H9 (cell line): ENCODE results near the gene AFAP1. TPM values are rescaled to one million over a fixed set of nuclear protein-coding genes. Genes with fewer than 3 reads are reported as not detected.

Source experiments
- DNase-seq: peaks from one replicate; pipeline ENCODE4 v3.0.0-alpha.2; 2017
- H2AFZ ChIP-seq: one replicate; pipeline ENCODE4 v1.6.1; 2013; ENCODE audit warnings: mild to moderate bottlenecking, low read length, control low read depth, moderate library complexity
- H2AK5ac ChIP-seq: 2 replicates; pipeline ENCODE4 v1.6.1; 2013; ENCODE audit warnings: low read length, control low read depth, mixed read lengths; ENCODE audit not compliant: insufficient read length
- H2BK120ac ChIP-seq: one replicate; pipeline ENCODE4 v1.6.1; 2013; ENCODE audit warnings: low read depth, mild to moderate bottlenecking, low read length, control low read depth, inconsistent platforms; ENCODE audit not compliant: poor library complexity, severe bottlenecking
- H2BK12ac ChIP-seq: 2 replicates; pipeline ENCODE4 v1.6.1; 2013; ENCODE audit warnings: low read length, control low read depth, mixed read lengths, low read depth; ENCODE audit not compliant: insufficient read length
- H2BK15ac ChIP-seq: 2 replicates; pipeline ENCODE4 v1.6.1; 2013; ENCODE audit warnings: low read depth, low read length, control low read depth
- H2BK20ac ChIP-seq: one replicate; pipeline ENCODE4 v1.6.1; 2013; ENCODE audit warnings: low read depth, mild to moderate bottlenecking, low read length, control low read depth, inconsistent platforms; ENCODE audit not compliant: poor library complexity, severe bottlenecking
- H2BK5ac ChIP-seq: 2 replicates; pipeline ENCODE4 v1.6.1; 2013; ENCODE audit warnings: low read length, control low read depth, mixed read lengths; ENCODE audit not compliant: insufficient read length
- H3K14ac ChIP-seq: 2 replicates; pipeline ENCODE4 v1.6.1; 2013; ENCODE audit warnings: low read length, control low read depth; ENCODE audit not compliant: insufficient read depth
- H3K18ac ChIP-seq: 2 replicates; pipeline ENCODE4 v1.6.1; 2013; ENCODE audit warnings: low read depth, mild to moderate bottlenecking, mixed read lengths, low read length, control low read depth; ENCODE audit not compliant: insufficient read length
- H3K23ac ChIP-seq: 2 replicates; pipeline ENCODE4 v1.6.1; 2013; ENCODE audit warnings: low read length, control low read depth, mixed read lengths, low read depth; ENCODE audit not compliant: insufficient read length
- H3K23me2 ChIP-seq: 2 replicates; pipeline ENCODE4 v1.6.1; 2013; ENCODE audit warnings: low read depth, mild to moderate bottlenecking, mixed read lengths, low read length, control low read depth; ENCODE audit not compliant: insufficient read length, poor library complexity, severe bottlenecking
- H3K27ac ChIP-seq: 2 replicates; pipeline ENCODE4 v1.5.1; 2013; ENCODE audit warnings: low read length, control low read depth, mixed read lengths, low read depth; ENCODE audit not compliant: insufficient read length
- H3K27me3 ChIP-seq: 2 replicates; pipeline ENCODE4 v1.6.1; 2013; ENCODE audit warnings: low read length, control low read depth, inconsistent platforms; ENCODE audit not compliant: insufficient read depth
- H3K4ac ChIP-seq: 2 replicates; pipeline ENCODE4 v1.6.1; 2013; ENCODE audit warnings: low read depth, mild to moderate bottlenecking, control low read depth, inconsistent platforms, low read length, moderate library complexity
- H3K4me1 ChIP-seq: 2 replicates; pipeline ENCODE4 v1.6.1; 2013; ENCODE audit warnings: low read length, control low read depth, inconsistent platforms; ENCODE audit not compliant: insufficient read depth
- H3K4me2 ChIP-seq: 2 replicates; pipeline ENCODE4 v1.6.1; 2013; ENCODE audit warnings: low read length, control low read depth, mixed read lengths; ENCODE audit not compliant: insufficient read length, insufficient read depth
- H3K56ac ChIP-seq: 2 replicates; pipeline ENCODE4 v1.6.1; 2013; ENCODE audit warnings: low read depth, mild to moderate bottlenecking, mixed read lengths, low read length, control low read depth; ENCODE audit not compliant: insufficient read length
- H3K79me1 ChIP-seq: 2 replicates; pipeline ENCODE4 v1.6.1; 2013; ENCODE audit warnings: low read depth, mild to moderate bottlenecking, moderate library complexity, low read length, control low read depth, inconsistent platforms; ENCODE audit not compliant: insufficient read depth, poor library complexity, severe bottlenecking
- H3K79me2 ChIP-seq: 2 replicates; pipeline ENCODE4 v1.6.1; 2013; ENCODE audit warnings: low read length, control low read depth, inconsistent platforms; ENCODE audit not compliant: insufficient read depth
- H3K9ac ChIP-seq: 2 replicates; pipeline ENCODE4 v1.6.1; 2013; ENCODE audit warnings: low read length, control low read depth, mixed read lengths; ENCODE audit not compliant: insufficient read length; ENCODE audit errors: extremely low read depth
- H3K9me3 ChIP-seq: one replicate; pipeline ENCODE4 v1.6.1; 2013; ENCODE audit warnings: low read depth, low read length, inconsistent platforms; ENCODE audit not compliant: control insufficient read depth
- H3T11ph ChIP-seq: one replicate; pipeline ENCODE4 v1.6.1; 2013; ENCODE audit warnings: mild to moderate bottlenecking, low read length, control low read depth, inconsistent platforms
- H4K20me1 ChIP-seq: one replicate; pipeline ENCODE4 v1.6.1; 2013; ENCODE audit not compliant: control insufficient read depth, insufficient read length, insufficient read depth
- H4K5ac ChIP-seq: 2 replicates; pipeline ENCODE4 v1.6.1; 2013; ENCODE audit warnings: low read depth, mild to moderate bottlenecking, mixed read lengths, low read length, control low read depth; ENCODE audit not compliant: insufficient read length
- H4K8ac ChIP-seq: replicated peaks from 2 replicates; pipeline ENCODE4 v1.6.1; 2013; ENCODE audit warnings: low read length, control low read depth, mixed read lengths, low read depth; ENCODE audit not compliant: insufficient read length
- H4K91ac ChIP-seq: 2 replicates; pipeline ENCODE4 v1.6.1; 2013; ENCODE audit warnings: low read depth, mild to moderate bottlenecking, moderate library complexity, mixed read lengths, low read length, control low read depth; ENCODE audit not compliant: insufficient read length
- H3K27ac Mint-ChIP-seq, 3 experiments: 2 replicates in 2 of 3; 3 replicates in 1 of 3; pipeline ENCODE4 v1.8.0; 2020 to 2021; ENCODE audit warnings: mixed read lengths in 3 of 3, mild to moderate bottlenecking in 1 of 3, moderate library complexity in 1 of 3
- H3K27me3 Mint-ChIP-seq: 2 replicates; pipeline ENCODE4 v1.8.0; 2021; ENCODE audit warnings: low read depth, mild to moderate bottlenecking, moderate library complexity, mixed read lengths
- H3K36me3 Mint-ChIP-seq, 3 experiments: 2 replicates in 2 of 3; 3 replicates in 1 of 3; pipeline ENCODE4 v1.8.0; 2020 to 2021; ENCODE audit warnings: low read depth in 3 of 3, mixed read lengths in 3 of 3; ENCODE audit not compliant: insufficient read depth in 1 of 3
- H3K4me1 Mint-ChIP-seq, 2 experiments: 2 replicates each; pipeline ENCODE4 v1.8.0; 2020; ENCODE audit warnings: mixed read lengths in 2 of 2
- H3K4me3 Mint-ChIP-seq, 2 experiments: 2 replicates in 1 of 2; 3 replicates in 1 of 2; pipeline ENCODE4 v1.8.0; 2020 to 2021; ENCODE audit warnings: mild to moderate bottlenecking in 2 of 2, mixed read lengths in 2 of 2, moderate library complexity in 1 of 2
- H3K9me3 Mint-ChIP-seq, 2 experiments: 2 replicates in 1 of 2; 3 replicates in 1 of 2; pipeline ENCODE4 v1.8.0; 2020; ENCODE audit warnings: mild to moderate bottlenecking in 2 of 2, mixed read lengths in 2 of 2, moderate library complexity in 1 of 2
- CTCF ChIP-seq: fragments of 200-600 bp; sonication (generic); conservative IDR thresholded peaks from 3 replicates; pipeline ENCODE4 v1.8.0; 2021; ENCODE audit warnings: antibody characterized with exemption, mild to moderate bottlenecking
- WGBS: extraction: QIAGEN DNeasy Blood & Tissue Kit; methylation state at CpG from one replicate; pipeline ENCODE4 v1.1.7; 2013; ENCODE audit warnings: missing lambda C conversion rate, low lambda C conversion rate, mixed read lengths; ENCODE audit not compliant: insufficient read length; ENCODE audit errors: extremely low coverage; 5-methylcytosine and 5-hydroxymethylcytosine counted together
- total RNA-seq: library from RNA; stranded (reverse); gene quantifications from 2 replicates; pipeline ENCODE4 v1.2.1, GENCODE V29; 2021

Gene AFAP1
- total RNA-seq, 1 experiment from 2014 or later: 6.5 TPM

DNA sequence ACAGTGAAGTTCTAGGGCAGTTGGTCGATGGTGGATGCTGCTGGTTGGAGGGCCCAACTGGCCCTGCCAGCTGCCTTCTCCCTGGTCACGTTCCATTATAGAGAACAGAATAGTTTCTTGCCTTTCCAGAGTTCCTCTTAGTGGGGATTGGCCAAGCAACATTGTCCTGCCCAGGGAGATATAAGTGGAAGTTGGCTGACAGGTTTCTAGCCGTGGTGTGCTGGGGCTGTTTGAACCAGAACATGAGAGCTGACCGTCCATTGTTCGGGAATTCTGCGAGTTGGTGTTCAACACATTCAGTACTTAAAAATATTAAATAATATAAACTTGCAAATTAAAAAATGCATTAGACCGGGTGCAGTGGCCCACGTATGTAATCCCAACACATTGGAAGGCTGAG lies 3.5 kb upstream of the AFAP1 start:
- no peak overlapping the region for H3K9ac ChIP-seq
- no peaks in the 10 kb centered on the region for H3K9me3 ChIP-seq
- DNase-seq: no peak
- H3K27ac ChIP-seq: no peak overlapping the region
- no peak overlapping the region for H4K8ac ChIP-seq
- no peak overlapping the region for H2BK20ac ChIP-seq
- Mint-ChIP-seq H3K9me3 (no peaks in the 10 kb centered on the region), H3K4me1 (peaks cover 24 to 31% of the 10 kb centered on the region in 2 experiments), H3K27me3 (peaks cover 10% of the 10 kb centered on the region), H3K27ac (no peak overlapping the region), H3K36me3 (no peaks in the 10 kb centered on the region), H3K4me3 (no peak overlapping the region)
- no peak overlapping the region for H3K18ac ChIP-seq
- H2AFZ ChIP-seq: no peak overlapping the region
- no peak overlapping the region for H3K14ac ChIP-seq
- H3K23ac ChIP-seq: no peak overlapping the region
- no peak overlapping the region for H3K4me2 ChIP-seq
- no peak overlapping the region for H2BK120ac ChIP-seq
- H3T11ph ChIP-seq: no peak overlapping the region
- H4K5ac ChIP-seq: no peak overlapping the region
- H2BK15ac ChIP-seq: no peak overlapping the region
- H4K20me1 ChIP-seq: no peaks in the 10 kb centered on the region
- H3K23me2 ChIP-seq: peaks cover 8% of the 10 kb centered on the region
- H2AK5ac ChIP-seq: no peak overlapping the region
- H3K56ac ChIP-seq: no peak overlapping the region
- H3K4ac ChIP-seq: no peak overlapping the region
- H4K91ac ChIP-seq: no peak overlapping the region
- no peak overlapping the region for H2BK5ac ChIP-seq
- no peaks in the 10 kb centered on the region; the same call in 1 of the 2 replicates for H3K79me2 ChIP-seq
- peaks cover 6% of the 10 kb centered on the region; the same call in 1 of the 2 replicates for H3K4me1 ChIP-seq
- no CpG with 5 or more reads among the region's 8 CpGs for WGBS
- H2BK12ac ChIP-seq: no peak overlapping the region
- no peak for TF ChIP-seq CTCF
- H3K27me3 ChIP-seq: no peaks in the 10 kb centered on the region
- no peaks in the 10 kb centered on the region for H3K79me1 ChIP-seq
